NCI-H446 (cell line): ENCODE measurements around the gene OR10S1.
"Not testable (repeated sequence)": the region's sequence is repeated elsewhere in the genome, so short reads cannot be mapped to it uniquely, and the experiment has no call there.

Source experiments
- DNase-seq, 2 experiments: peaks; one replicate each; lab custom pipeline; 2025; lab: John Stamatoyannopoulos, UW

The OR10S1 gene, protein sequence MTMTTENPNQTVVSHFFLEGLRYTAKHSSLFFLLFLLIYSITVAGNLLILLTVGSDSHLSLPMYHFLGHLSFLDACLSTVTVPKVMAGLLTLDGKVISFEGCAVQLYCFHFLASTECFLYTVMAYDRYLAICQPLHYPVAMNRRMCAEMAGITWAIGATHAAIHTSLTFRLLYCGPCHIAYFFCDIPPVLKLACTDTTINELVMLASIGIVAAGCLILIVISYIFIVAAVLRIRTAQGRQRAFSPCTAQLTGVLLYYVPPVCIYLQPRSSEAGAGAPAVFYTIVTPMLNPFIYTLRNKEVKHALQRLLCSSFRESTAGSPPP

DNA sequence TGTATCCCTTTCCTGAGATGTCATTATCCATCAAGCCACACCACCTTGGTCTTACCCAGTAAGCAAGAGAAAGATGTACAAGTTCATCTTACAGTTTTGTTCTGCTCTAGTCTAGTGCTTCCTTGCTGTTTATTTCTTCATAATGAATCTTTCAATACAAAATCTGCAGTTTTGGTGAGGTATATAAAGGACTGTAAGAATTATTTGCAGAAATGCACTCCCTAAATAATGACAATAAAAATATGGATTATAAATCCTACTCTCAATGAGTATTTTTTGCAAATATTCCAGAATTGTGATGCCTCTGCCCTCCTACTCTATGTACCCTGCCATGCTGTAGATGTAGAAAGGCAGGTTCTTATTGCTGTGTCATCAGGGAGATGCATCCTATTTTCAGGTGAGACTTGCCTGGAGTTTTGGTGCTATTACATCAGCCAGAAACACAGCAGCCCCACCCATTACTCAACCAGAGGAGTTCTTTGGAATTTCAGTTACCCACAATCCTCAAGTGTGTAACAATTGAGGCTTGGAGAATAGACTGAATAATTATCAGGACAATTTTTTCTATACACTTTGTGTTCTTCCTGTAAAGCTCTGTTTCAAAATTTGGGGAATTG lies at the start of gene OR10S1:
Gene OR10S1, minus strand, starts transcription at position 51 of the 617 bp plus-strand sequence. CDS start 117 bp downstream, outside the sequence.
- no peak for DNase-seq

- no peak for DNase-seq
Observed at GRCh38 chr11:124026498-124026897, 48.9 kb upstream of the OR10S1 start, which contains the start of gene OR10G8. TSS of gene OR10G8 (plus strand) at chr11:124026798. CDS start at chr11:124029623, 2,825 bp downstream.

DNA sequence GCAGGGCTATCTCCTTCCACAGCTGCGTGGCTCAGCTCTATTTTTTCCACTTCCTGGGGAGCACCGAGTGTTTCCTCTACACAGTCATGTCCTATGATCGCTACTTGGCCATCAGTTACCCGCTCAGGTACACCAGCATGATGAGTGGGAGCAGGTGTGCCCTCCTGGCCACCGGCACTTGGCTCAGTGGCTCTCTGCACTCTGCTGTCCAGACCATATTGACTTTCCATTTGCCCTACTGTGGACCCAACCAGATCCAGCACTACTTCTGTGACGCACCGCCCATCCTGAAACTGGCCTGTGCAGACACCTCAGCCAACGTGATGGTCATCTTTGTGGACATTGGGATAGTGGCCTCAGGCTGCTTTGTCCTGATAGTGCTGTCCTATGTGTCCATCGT lies 38.3 kb upstream of the OR10S1 start:
- not testable (repeated sequence) for DNase-seq

GRCh38 chr11:124012697-124013096 lies 35.1 kb upstream of the OR10S1 start, which contains the start of gene OR10G4:
TSS of gene OR10G4 (plus strand) at chr11:124012997. CDS start at chr11:124015575, 2,578 bp downstream.
- no peak for DNase-seq

DNA sequence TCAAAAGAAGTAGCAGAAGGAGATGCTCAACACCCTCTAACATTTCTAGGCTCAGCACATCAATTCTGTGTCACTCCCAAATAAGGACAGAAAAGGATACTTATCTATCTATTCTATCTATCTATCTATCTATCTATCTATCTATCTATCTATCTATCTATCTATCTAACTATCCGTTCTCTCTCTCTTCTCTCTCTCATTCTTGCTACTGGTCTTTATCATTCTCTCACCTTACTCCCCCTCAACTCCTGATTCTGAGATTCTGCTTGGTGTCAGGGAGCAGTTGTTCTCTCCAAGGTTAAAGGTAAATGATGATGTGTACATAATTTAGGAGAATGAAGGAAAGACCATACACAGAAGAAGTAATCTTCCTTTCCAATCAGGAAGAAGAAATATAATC lies 17.5 kb upstream of the OR10S1 start, which contains the start of gene OR10G6:
Gene OR10G6, minus strand, starts transcription at position 43 of the 400 bp plus-strand sequence. Its CDS starts 0 bp downstream, at position 43.
- no peak for DNase-seq

GRCh38 chr11:123979311-123979710 lies 1.7 kb upstream of the OR10S1 start:
- no peak for DNase-seq

GRCh38 chr11:123976770-123977560 lies 616 bp downstream of the OR10S1 start:
- DNase-seq: no peak

- no peak for DNase-seq
Observed at GRCh38 chr11:123973816-123974215, 3.8 kb downstream of the OR10S1 start.

- DNase-seq: no peak
Observed at GRCh38 chr11:123956752-123957151, 20.8 kb downstream of the OR10S1 start.

GRCh38 chr11:123945132-123945531 lies 32.4 kb downstream of the OR10S1 start:
- no peak for DNase-seq

DNA sequence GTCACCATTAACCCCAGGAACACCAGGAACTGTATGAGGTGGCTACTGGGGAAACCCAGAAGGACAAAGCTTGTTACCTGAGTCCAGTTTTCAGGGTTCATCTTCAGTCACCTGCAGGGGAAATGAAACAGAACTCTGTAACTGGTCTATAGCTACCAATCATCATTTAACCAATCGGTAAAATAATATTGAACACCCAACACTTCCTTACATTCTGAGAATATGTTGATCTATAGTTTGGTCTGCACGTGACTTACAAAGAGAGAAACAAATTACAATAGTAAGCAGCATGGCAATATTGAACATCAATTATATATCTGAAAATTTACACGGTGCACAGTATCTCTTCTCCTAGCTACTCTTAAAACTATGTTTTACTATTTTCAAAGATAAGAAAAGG lies 33.8 kb downstream of the OR10S1 start, which contains the start of gene OR6T1:
Gene OR6T1, minus strand, starts transcription at position 101 of the 400 bp plus-strand sequence. Its CDS starts 0 bp downstream, at position 101.
- no peak for DNase-seq

DNA sequence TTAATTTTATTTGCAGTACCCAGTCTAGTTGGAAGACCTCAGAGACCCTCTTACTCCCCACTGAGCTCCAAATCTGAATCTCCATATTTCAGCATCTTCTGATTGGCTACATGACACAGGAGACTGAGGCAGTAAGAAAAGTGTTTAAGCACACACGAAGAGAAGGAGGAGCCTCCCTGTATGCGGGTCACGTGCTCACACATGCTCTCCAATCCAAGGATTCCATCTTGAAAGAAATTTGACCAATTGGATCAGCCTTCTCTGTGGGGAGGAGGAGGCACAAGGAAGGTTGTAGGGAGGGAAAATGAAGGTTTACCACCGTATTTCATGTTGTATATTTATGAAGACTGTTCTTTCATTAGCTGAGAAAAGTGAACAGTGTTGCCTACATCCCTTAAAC lies 35.2 kb downstream of the OR10S1 start:
- no peak for DNase-seq

GRCh38 chr11:123939317-123939716 lies 38.3 kb downstream of the OR10S1 start, which contains the start of gene OR4D5:
TSS of gene OR4D5 (plus strand) at chr11:123939617. CDS start at chr11:123939617, 0 bp downstream.
- no peak for DNase-seq
